ENCODE results near the gene SH2D3A.
"Not testable (repeated sequence)": the region's sequence is repeated elsewhere in the genome, so short reads cannot be mapped to it uniquely, and the experiment has no call there.

SH2D3A gene

DNA sequence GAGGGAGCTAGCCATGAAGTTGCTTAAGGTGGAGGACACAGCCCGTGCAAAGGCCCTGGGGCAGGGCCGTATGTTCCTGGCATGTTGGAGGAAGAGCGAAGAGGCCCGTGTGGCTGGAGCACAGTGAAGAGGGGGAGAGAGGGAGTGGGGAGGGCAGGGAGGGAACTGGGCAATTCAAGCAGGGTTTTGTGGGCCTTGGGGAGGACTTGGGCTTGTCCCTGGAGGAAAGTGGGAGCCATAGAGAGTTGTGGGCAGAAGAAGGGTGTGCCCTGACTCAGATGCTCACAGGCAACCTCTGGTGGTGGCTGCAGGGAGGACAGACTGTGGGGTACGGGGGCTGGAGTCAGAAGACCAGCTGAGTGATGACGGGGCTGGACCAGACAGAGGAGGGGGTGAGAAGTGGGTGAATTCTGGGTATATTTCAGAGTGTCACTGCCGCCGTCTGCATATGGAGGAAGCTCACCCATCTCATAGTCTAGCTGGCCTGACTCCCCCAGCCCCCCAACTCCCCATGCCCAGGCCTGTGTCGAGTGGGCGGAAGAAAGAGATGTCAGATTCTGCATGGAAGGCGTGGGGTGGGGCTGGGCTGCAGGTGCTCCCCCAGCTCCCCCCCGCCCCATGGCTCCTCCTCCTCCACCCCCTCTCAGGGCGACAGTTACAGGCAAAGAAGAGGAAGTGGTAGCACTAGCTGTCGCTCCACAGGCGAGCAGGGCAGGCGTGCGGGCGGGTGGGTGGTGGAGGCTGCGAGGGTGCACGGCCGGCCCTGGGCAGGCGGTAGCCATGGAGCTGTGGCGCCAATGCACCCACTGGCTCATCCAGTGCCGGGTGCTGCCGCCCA, 5.0 kb upstream of the SH2D3A start, which contains the start of gene VAV1:
Gene VAV1 (plus strand): TSS at position 681 of the 838 bp plus-strand sequence. CDS start 100 bp downstream, at position 781.
- Histone ChIP-seq H3K9me3 (ENCODE audit: low read length) (no peaks in the 10 kb centered on the region), H3K79me2 (ENCODE audit: insufficient read depth, low read length) (peaks cover 34% of the 10 kb centered on the region), H3K27ac (ENCODE audit: low read depth, low read length, poor library complexity, severe bottlenecking) (peak within 1 kb of the TSS; percentile 95), H3K9me2 (ENCODE audit: low read depth, low read length) (no peaks in the 10 kb centered on the region), H3F3A (ENCODE audit: insufficient read depth, low read length) (0 out of 2 replicates have a peak, but pooled peaks cover 4% of the 10 kb centered on the region), H3K4me1 (ENCODE audit: insufficient read depth, low read length, severe bottlenecking) (peaks cover 28% of the 10 kb centered on the region), H2AFZ (ENCODE audit: low read length) (no peak within 1 kb of the TSS), H3K9ac (ENCODE audit: low read length) (peak within 1 kb of the TSS; percentile 99), H3K36me3 (ENCODE audit: insufficient read depth, low read length) (peaks cover 19% of the 10 kb centered on the region), H3K4me3 (ENCODE audit: low read depth, low read length, poor library complexity, severe bottlenecking) (peak within 1 kb of the TSS; percentile 98), H3K27me3 (ENCODE audit: insufficient read depth, low read length) (no peaks in the 10 kb centered on the region), H3K4me2 (ENCODE audit: low read length) (peak within 1 kb of the TSS; percentile 84), H4K20me1 (ENCODE audit: insufficient read depth, low read length) (no peaks in the 10 kb centered on the region)
- TF ChIP-seq EZH2 (IDR thresholded peaks at IDR 0.05; ENCODE audit: borderline replicate concordance, low read length) (no peak), CTCF (IDR thresholded peaks at IDR 0.05; ENCODE audit: low read length) (peak; percentile 52; the same call in 1 of the 2 replicates)

DNA sequence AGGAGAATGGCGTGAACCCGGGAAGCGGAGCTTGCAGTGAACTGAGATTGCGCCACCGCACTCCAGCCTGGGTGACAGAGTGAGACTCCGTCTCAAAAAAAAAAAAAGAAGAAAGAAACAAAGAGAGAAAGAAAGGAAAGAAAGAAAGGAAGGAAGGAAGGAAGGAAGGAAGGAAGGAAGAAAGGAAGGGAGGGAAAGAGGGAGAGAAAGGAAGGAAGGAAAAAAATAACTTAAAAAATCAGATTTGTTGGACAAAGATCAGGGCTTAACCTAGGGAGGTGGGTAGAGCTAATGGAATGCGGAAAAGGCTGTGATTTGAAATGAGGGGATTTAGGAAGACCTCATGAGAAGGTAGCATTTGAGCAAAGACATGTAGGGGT, 4.4 kb upstream of the SH2D3A start:
- not testable (repeated sequence) for H3K9me3 ChIP-seq (ENCODE audit: low read length); H3F3A ChIP-seq (ENCODE audit: insufficient read depth, low read length); H3K27me3 ChIP-seq (ENCODE audit: insufficient read depth, low read length); H3K4me3 ChIP-seq (ENCODE audit: low read depth, low read length, poor library complexity, severe bottlenecking); H4K20me1 ChIP-seq (ENCODE audit: insufficient read depth, low read length); H3K9ac ChIP-seq (ENCODE audit: low read length); H2AFZ ChIP-seq (ENCODE audit: low read length); H3K27ac ChIP-seq (ENCODE audit: low read depth, low read length, poor library complexity, severe bottlenecking); H3K4me2 ChIP-seq (ENCODE audit: low read length); H3K9me2 ChIP-seq (ENCODE audit: low read depth, low read length)
- H3K4me1 ChIP-seq (ENCODE audit: insufficient read depth, low read length, severe bottlenecking) = peaks cover 30% of the 10 kb centered on the region
- peaks cover 15% of the 10 kb centered on the region for H3K36me3 ChIP-seq (ENCODE audit: insufficient read depth, low read length)
- peaks cover 30% of the 10 kb centered on the region for H3K79me2 ChIP-seq (ENCODE audit: insufficient read depth, low read length)

- no peak overlapping the region for H3K4me2 ChIP-seq (ENCODE audit: low read length)
- peaks cover 13% of the 10 kb centered on the region for H3K79me2 ChIP-seq (ENCODE audit: insufficient read depth, low read length)
- H4K20me1 ChIP-seq (ENCODE audit: insufficient read depth, low read length) = no peaks in the 10 kb centered on the region
- H3K27me3 ChIP-seq (ENCODE audit: insufficient read depth, low read length) = no peaks in the 10 kb centered on the region
- no peak overlapping the region for H2AFZ ChIP-seq (ENCODE audit: low read length)
- H3F3A ChIP-seq (ENCODE audit: insufficient read depth, low read length) = 0 out of 2 replicates have a peak, but pooled peaks cover 4% of the 10 kb centered on the region
- H3K36me3 ChIP-seq (ENCODE audit: insufficient read depth, low read length) = no peaks in the 10 kb centered on the region
- H3K9me3 ChIP-seq (ENCODE audit: low read length) = no peaks in the 10 kb centered on the region
- H3K27ac ChIP-seq (ENCODE audit: low read depth, low read length, poor library complexity, severe bottlenecking) = peak overlapping the region; percentile 66
- TF ChIP-seq CTCF (IDR thresholded peaks at IDR 0.05; ENCODE audit: low read length) (peak; percentile 59), EZH2 (IDR thresholded peaks at IDR 0.05; ENCODE audit: borderline replicate concordance, low read length) (no peak)
- peaks cover 34% of the 10 kb centered on the region for H3K4me1 ChIP-seq (ENCODE audit: insufficient read depth, low read length, severe bottlenecking)
- no peak overlapping the region for H3K9ac ChIP-seq (ENCODE audit: low read length)
- no peaks in the 10 kb centered on the region for H3K9me2 ChIP-seq (ENCODE audit: low read depth, low read length)
- H3K4me3 ChIP-seq (ENCODE audit: low read depth, low read length, poor library complexity, severe bottlenecking) = no peak overlapping the region
Measured at GRCh38 chr19:6769006-6769619, 1.9 kb upstream of the SH2D3A start.
